Measurements from ENCODE around the gene PRPSAP2.

DNA sequence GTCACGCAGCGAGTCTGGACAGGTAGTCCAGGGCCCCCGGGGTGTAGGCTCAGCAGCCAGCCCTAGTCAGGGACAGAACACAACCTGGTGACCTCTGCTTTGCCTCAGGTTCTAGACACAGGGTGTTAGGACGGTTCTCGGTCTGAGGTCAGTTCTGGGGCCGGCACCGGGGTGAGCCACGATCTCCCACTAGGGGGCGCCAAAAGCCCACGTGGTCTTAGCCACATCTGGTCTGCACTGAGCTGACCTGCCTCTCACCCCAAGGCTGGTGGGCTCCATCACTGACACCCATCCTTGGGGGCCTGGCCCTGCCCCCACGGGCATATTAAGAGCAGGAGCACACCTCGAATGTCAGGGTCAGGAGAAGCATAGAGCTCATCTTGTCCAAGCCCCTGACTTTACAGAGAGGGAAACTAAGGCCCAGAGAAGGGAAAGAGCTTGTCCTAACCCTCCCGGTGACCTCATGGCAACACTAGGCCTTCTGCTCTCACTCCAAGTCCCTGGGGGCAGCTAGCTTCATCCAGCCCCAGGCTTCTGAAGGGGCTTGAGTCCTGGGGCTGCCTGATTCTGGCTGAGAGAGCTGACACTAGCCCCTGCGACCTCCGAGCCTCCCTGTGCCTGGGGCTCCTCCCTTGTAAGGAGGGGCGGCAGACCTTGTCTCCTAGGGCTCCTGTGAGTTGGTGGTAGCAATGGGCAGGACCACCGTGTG lies 103.0 kb downstream of the PRPSAP2 start:
- TF ChIP-seq, protein P1, sequence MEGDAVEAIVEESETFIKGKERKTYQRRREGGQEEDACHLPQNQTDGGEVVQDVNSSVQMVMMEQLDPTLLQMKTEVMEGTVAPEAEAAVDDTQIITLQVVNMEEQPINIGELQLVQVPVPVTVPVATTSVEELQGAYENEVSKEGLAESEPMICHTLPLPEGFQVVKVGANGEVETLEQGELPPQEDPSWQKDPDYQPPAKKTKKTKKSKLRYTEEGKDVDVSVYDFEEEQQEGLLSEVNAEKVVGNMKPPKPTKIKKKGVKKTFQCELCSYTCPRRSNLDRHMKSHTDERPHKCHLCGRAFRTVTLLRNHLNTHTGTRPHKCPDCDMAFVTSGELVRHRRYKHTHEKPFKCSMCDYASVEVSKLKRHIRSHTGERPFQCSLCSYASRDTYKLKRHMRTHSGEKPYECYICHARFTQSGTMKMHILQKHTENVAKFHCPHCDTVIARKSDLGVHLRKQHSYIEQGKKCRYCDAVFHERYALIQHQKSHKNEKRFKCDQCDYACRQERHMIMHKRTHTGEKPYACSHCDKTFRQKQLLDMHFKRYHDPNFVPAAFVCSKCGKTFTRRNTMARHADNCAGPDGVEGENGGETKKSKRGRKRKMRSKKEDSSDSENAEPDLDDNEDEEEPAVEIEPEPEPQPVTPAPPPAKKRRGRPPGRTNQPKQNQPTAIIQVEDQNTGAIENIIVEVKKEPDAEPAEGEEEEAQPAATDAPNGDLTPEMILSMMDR (IDR thresholded peaks at IDR 0.05), result peak; percentile 92
- TF ChIP-seq EZH2 (IDR thresholded peaks at IDR 0.05; ENCODE audit: borderline replicate concordance, insufficient read depth, low read depth, low read length, poor library complexity, severe bottlenecking), result no peak

Data from B cell (primary cell).